ENCODE results near the gene TJP2.
"Not testable (repeated sequence)": the region's sequence is repeated elsewhere in the genome, so short reads cannot be mapped to it uniquely, and the experiment has no call there.

Gene TJP2

GRCh38 chr9:69297300-69297980 lies 123.4 kb downstream of the TJP2 start:
- DNase-seq = no peak

GRCh38 chr9:69299315-69299714 lies 125.2 kb downstream of the TJP2 start:
- no peak for DNase-seq

GRCh38 chr9:69299826-69300225 lies 125.7 kb downstream of the TJP2 start:
- no peak for DNase-seq

- DNase-seq = no peak
Measured at GRCh38 chr9:69303331-69303730, 129.3 kb downstream of the TJP2 start.

- not testable (repeated sequence) for DNase-seq
Measured at GRCh38 chr9:69306895-69307445, 132.9 kb downstream of the TJP2 start.

- DNase-seq = no peak
Measured at GRCh38 chr9:69307446-69308205, 133.5 kb downstream of the TJP2 start.

GRCh38 chr9:69308206-69308931 lies 134.3 kb downstream of the TJP2 start:
- no peak for DNase-seq

GRCh38 chr9:69313175-69313574 lies 139.1 kb downstream of the TJP2 start:
- no peak for DNase-seq

GRCh38 chr9:69314547-69314946 lies 140.5 kb downstream of the TJP2 start:
- DNase-seq = no peak

GRCh38 chr9:69317081-69317480 lies 143.0 kb downstream of the TJP2 start:
- no peak for DNase-seq

- DNase-seq = no peak
Measured at GRCh38 chr9:69317894-69318293, 143.8 kb downstream of the TJP2 start.

GRCh38 chr9:69319324-69320025 lies 145.4 kb downstream of the TJP2 start:
- no peak for DNase-seq

- no peak for DNase-seq
Measured at GRCh38 chr9:69322256-69322655, 148.2 kb downstream of the TJP2 start.

- no peak for DNase-seq
Measured at GRCh38 chr9:69323861-69324260, 149.8 kb downstream of the TJP2 start.

Measured in AML-193 (cell line).